K562 (cell line): Measurements from ENCODE around the gene LACTBL1. TPM values are rescaled to one million over a fixed set of nuclear protein-coding genes. Genes with fewer than 3 reads are reported as not detected.

Source experiments
- ATAC-seq: fragments of 200-7000 bp; cut with Tn5 transposase; 3 replicates; pipeline ENCODE4 v1.9.1; 2020; ENCODE audit warnings: moderate library complexity
- BruUV-seq: library from RNA; stranded (reverse); fragments of 400-500 nt; replicated peaks from 2 replicates; lab custom pipeline; 2021; lab: Mats Ljungman, UMichigan
- CTCF ChIA-PET: fragments of 300-600 bp; formaldehyde crosslinking; extraction: SDS; loops from one replicate; lab custom pipeline; 2021; ENCODE audit warnings: low intra/inter-chr PET ratio; lab: Yijun Ruan, JAX
- POLR2A ChIA-PET: fragments of 300-600, 350-650 bp; sonication (Branson Sonifier 250); formaldehyde crosslinking; extraction: SDS; loops from one replicate; lab custom pipeline; 2021; ENCODE audit warnings: antibody characterized with exemption, inconsistent platforms; lab: Yijun Ruan, JAX
- DNase-seq, 4 experiments: peaks; one replicate each; pipeline versions ENCODE4 v3.0.0 to v3.0.0-alpha.2; 2011 to 2018; ENCODE audit warnings: low spot score in 3 of 4, mixed read lengths in 3 of 4; ENCODE audit errors: extremely low read depth in 1 of 4
- FAIRE-seq: peaks from 2 replicates; lab custom pipeline; 2011; peaks lifted over from hg19 to GRCh38; lab: Jason Lieb, UNC
- H2AFZ ChIP-seq: 2 replicates; pipeline ENCODE4 v1.6.0; 2011; ENCODE audit warnings: low read depth, low read length, control low read depth, inconsistent platforms
- H3K27ac ChIP-seq: fragments of 200-600 bp; 3 replicates; pipeline ENCODE4 v1.8.0; 2011; ENCODE audit warnings: low read depth, mild to moderate bottlenecking, control low read depth, inconsistent platforms, low read length, moderate library complexity, mixed read lengths; ENCODE audit errors: extremely low read depth
- H3K27me3 ChIP-seq, 2 experiments: fragments of 300-600 bp in 1 of 2; 2 replicates in 1 of 2; 3 replicates in 1 of 2; pipeline versions ENCODE4 v1.6.0 to v1.8.0; 2011; ENCODE audit warnings: inconsistent platforms in 2 of 2, low read length in 2 of 2, mild to moderate bottlenecking in 1 of 2, mixed read lengths in 1 of 2, moderate library complexity in 1 of 2; ENCODE audit not compliant: control insufficient read depth in 2 of 2, insufficient read depth in 2 of 2
- H3K36me3 ChIP-seq: fragments of 300-600 bp; 3 replicates; pipeline ENCODE4 v1.8.0; 2011; ENCODE audit warnings: mild to moderate bottlenecking, low read length, inconsistent platforms; ENCODE audit not compliant: control insufficient read depth, insufficient read depth
- H3K4me1 ChIP-seq, 2 experiments: fragments of 200-600 bp in 1 of 2; replicated peaks in 1 of 2; 2 replicates in 1 of 2; 3 replicates in 1 of 2; pipeline versions ENCODE4 v1.5.1 to v1.8.0; 2011; ENCODE audit warnings: inconsistent platforms in 2 of 2, low read length in 2 of 2, mild to moderate bottlenecking in 1 of 2, mixed read lengths in 1 of 2, moderate library complexity in 1 of 2; ENCODE audit not compliant: control insufficient read depth in 2 of 2, insufficient read depth in 2 of 2
- H3K4me2 ChIP-seq: 2 replicates; pipeline ENCODE4 v1.6.1; 2011; ENCODE audit warnings: low read length, control low read depth, inconsistent platforms, mixed read lengths; ENCODE audit not compliant: insufficient read depth
- H3K4me3 ChIP-seq: fragments of 200-600 bp; sonication (generic), shearing (Covaris generic); 2 replicates; pipeline ENCODE4 v1.5.1; 2016; ENCODE audit warnings: control low read depth, inconsistent platforms
- H3K79me2 ChIP-seq: fragments of 200-600 bp; 3 replicates; pipeline ENCODE4 v1.8.0; 2011; ENCODE audit warnings: low read length, inconsistent platforms; ENCODE audit not compliant: control insufficient read depth, insufficient read depth
- H3K9ac ChIP-seq, 2 experiments: 2 replicates each; pipeline versions ENCODE4 v1.6.0 to v1.6.1; 2011; ENCODE audit warnings: low read depth in 2 of 2, low read length in 2 of 2, control low read depth in 1 of 2, inconsistent platforms in 1 of 2, mild to moderate bottlenecking in 1 of 2, mixed read lengths in 1 of 2; ENCODE audit not compliant: insufficient read depth in 1 of 2
- H3K9me1 ChIP-seq: one replicate; pipeline ENCODE4 v1.6.0; 2011; ENCODE audit warnings: inconsistent platforms, mild to moderate bottlenecking, low read length, moderate library complexity; ENCODE audit not compliant: control insufficient read depth, insufficient read depth
- H3K9me3 ChIP-seq: replicated peaks from 2 replicates; pipeline ENCODE4 v1.5.1; 2011; ENCODE audit warnings: low read depth, low read length, inconsistent platforms; ENCODE audit not compliant: control insufficient read depth, insufficient read depth
- H4K20me1 ChIP-seq: replicated peaks from 2 replicates; pipeline ENCODE4 v1.6.1; 2011; ENCODE audit warnings: low read length, inconsistent platforms, mixed read lengths; ENCODE audit not compliant: control insufficient read depth, insufficient read depth
- HOMEZ ChIP-seq: fragments of 250-450 bp; sonication (Bioruptor Pico); IDR thresholded peaks from 2 replicates; pipeline ENCODE4 v1.4.0; 2020; ENCODE audit warnings: mild to moderate bottlenecking, moderate library complexity
- SMAD3 ChIP-seq: fragments of 450-650 bp; formaldehyde crosslinking; conservative IDR thresholded peaks from 2 replicates; pipeline ENCODE4 v1.4.0; 2020; ENCODE audit warnings: mild to moderate bottlenecking
- ZNF24 ChIP-seq: fragments of 450-650 bp; IDR thresholded peaks from 2 replicates; pipeline ENCODE4 v1.6.1; 2016
- WGBS: fragments of 100-300 bp; shearing (Covaris generic); methylation state at CpG from one replicate; pipeline ENCODE4 v1.1.6; 2016; ENCODE audit warnings: low coverage, mixed read lengths; ENCODE audit not compliant: insufficient coverage; ENCODE audit errors: missing lambda C conversion rate; 5-methylcytosine and 5-hydroxymethylcytosine counted together
- in situ Hi-C: fragments of 300-500 bp; cut with MboI; formaldehyde crosslinking; loops from 4 replicates; pipeline ENCODE4 v1.15.0; 2018; ENCODE audit warnings: inconsistent platforms, mixed read lengths
- intact Hi-C: fragments of 100-400 bp; cut with micrococcal nuclease; formaldehyde crosslinking; loops from 2 replicates; pipeline ENCODE4 v1.14.2; 2022
- polyA plus RNA-seq, 8 experiments: library from polyadenylated mRNA; depleted of rRNA in 4 of 8; stranded (reverse) in 5 of 8; unstranded in 3 of 8; fragments of >200 nt; fragmentation: Nextera tagmentation in 2 of 8; fragmentation: Illumina TruSeq in 1 of 8; extraction: Ambion mirVana in 2 of 8; extraction: Trizol in 1 of 8; gene quantifications; 2 replicates each; pipeline versions ENCODE4 v1.2.1 to v1.2.3, GENCODE V29; 2011 to 2014; ENCODE audit warnings: inconsistent platforms in 1 of 8, missing spikeins in 1 of 8
- total RNA-seq, 7 experiments: library from RNA; depleted of rRNA in 6 of 7; stranded (reverse); fragments of >200 nt in 6 of 7; fragmentation: Illumina TruSeq in 2 of 7; extraction: Trizol in 2 of 7; gene quantifications; 2 replicates each; pipeline versions ENCODE4 v1.2.1 to v1.2.3, GENCODE V29; 2011 to 2021; ENCODE audit warnings: low replicate concordance in 1 of 7

Gene LACTBL1
- total and polyA plus RNA-seq, 9 of the 15 experiments (the other 6 are each of a cell fraction or from before 2014, with no cell fraction given): not detected

- ATAC-seq: no peak
- H2AFZ ChIP-seq: no peak overlapping the region
- no peak overlapping the region for H3K27ac ChIP-seq
- no peaks in the 10 kb centered on the region for H3K9me1 ChIP-seq
- no peak for FAIRE-seq
- 4% methylated on average over 1 of the region's 1 CpG for WGBS
- H3K4me1 ChIP-seq: no peaks in the 10 kb centered on the region
- no peak overlapping the region for H3K4me2 ChIP-seq
- BruUV-seq: no TSS peak
- TF ChIP-seq SMAD3 (CRISPR knock-in tag): no peak
- peak; percentile 87 for TF ChIP-seq ZNF24
- ChIA-PET CTCF (no interaction called here), POLR2A (no interaction called here)
- H3K27me3 ChIP-seq: peaks cover 34 to 59% of the 10 kb centered on the region in 2 experiments
- no peaks in the 10 kb centered on the region for H3K79me2 ChIP-seq
- intact Hi-C loops (no loop called here), in situ Hi-C loops (no loop called here)
- H3K9me3 ChIP-seq: no peaks in the 10 kb centered on the region
- no peak overlapping the region for H3K4me3 ChIP-seq
- 0 out of 2 replicates have a peak, but pooled peaks cover 6% of the 10 kb centered on the region for H4K20me1 ChIP-seq
- no peaks in the 10 kb centered on the region for H3K36me3 ChIP-seq
- no peak overlapping the region for H3K9ac ChIP-seq
- no peak for DNase-seq
Observed at GRCh38 chr1:22922640-22923039, 50.0 kb downstream of the LACTBL1 start.

- FAIRE-seq (no peak), DNase-seq (no peak), ATAC-seq (no peak)
- H3K27me3 ChIP-seq: peaks cover 24 to 67% of the 10 kb centered on the region in 2 experiments
- H3K36me3 ChIP-seq: no peaks in the 10 kb centered on the region
- H3K27ac ChIP-seq: no peak overlapping the region
- in situ Hi-C loops: no loop called here
- H2AFZ ChIP-seq: no peak overlapping the region
- H4K20me1 ChIP-seq: 0 out of 2 replicates have a peak, but pooled peaks cover 10% of the 10 kb centered on the region
- 3% methylated on average over 8 of the region's 8 CpGs for WGBS
- ChIA-PET POLR2A (interaction anchor here (0.8 to 1.2 kb wide), 4 partner anchors 9 to 285 kb away, joined by 3 read pairs; partner anchors contain the start of gene C1QA), CTCF (no interaction called here)
- no peaks in the 10 kb centered on the region for H3K4me1 ChIP-seq
- no peak overlapping the region for H3K9ac ChIP-seq
- no peaks in the 10 kb centered on the region for H3K9me1 ChIP-seq
- no peak overlapping the region for H3K4me3 ChIP-seq
- H3K4me2 ChIP-seq: no peak overlapping the region
- intact Hi-C loops: no loop called here
- no TSS peak for BruUV-seq
- no peak for TF ChIP-seq HOMEZ (CRISPR knock-in tag)
- H3K79me2 ChIP-seq: no peaks in the 10 kb centered on the region
- no peaks in the 10 kb centered on the region for H3K9me3 ChIP-seq
Observed at GRCh38 chr1:22921452-22922126, 51.1 kb downstream of the LACTBL1 start.
